HS-5 (cell line): ENCODE measurements around the gene DSEL.

ENCODE experiments used
- DNase-seq: peaks from one replicate; pipeline ENCODE4 v3.0.0-alpha.2; 2012; ENCODE audit warnings: low read depth

Gene DSEL

DNA sequence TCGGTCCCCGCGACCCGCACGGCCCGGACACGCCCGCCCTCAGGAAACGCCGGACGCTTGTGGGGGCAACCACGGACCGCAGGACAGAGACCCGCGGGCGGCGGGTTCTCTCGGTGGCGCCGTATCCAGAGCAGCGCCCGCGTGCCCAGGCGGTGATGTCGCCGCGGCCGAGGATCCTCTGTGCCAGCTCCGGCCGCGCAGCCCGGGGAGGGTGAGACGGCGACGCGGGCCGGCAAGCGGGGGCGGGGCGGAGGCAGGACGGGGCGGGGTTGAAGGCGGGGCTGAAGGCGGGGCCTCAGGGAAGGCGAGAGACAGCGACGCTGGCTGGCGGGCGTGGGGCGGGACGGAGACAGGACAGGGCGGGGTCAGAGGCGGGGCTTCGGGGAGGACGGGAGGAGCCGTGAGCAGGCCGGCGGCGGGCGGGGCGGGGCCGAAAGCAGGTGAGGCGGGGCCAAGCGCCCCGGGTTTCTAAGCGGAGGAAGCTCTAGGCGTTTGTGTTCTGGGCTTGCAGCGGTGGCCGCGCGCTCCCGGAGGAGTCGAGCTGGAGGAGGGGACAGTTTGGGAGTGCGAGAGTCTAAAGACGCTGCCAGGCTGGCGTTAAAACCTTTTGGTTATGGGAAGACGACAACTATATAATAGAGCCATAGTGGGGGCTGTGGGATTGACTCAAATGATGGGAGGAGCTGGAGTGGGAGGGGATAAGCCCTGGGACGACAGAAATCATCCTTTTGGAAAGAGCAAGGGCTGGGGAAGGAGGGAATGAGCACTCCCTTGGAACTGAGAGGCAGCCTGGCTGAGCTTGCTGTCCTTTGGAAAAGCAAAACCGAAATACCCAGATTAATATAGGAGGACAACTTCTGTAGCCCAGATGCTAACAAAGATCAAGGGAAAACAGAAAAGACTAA lies at the start of gene DSEL:
TSS of gene DSEL (minus strand) at position 182 of the 905 bp plus-strand sequence. CDS start 2,112 bp downstream, outside the sequence.
- DNase-seq, result peak; percentile 61

DNA sequence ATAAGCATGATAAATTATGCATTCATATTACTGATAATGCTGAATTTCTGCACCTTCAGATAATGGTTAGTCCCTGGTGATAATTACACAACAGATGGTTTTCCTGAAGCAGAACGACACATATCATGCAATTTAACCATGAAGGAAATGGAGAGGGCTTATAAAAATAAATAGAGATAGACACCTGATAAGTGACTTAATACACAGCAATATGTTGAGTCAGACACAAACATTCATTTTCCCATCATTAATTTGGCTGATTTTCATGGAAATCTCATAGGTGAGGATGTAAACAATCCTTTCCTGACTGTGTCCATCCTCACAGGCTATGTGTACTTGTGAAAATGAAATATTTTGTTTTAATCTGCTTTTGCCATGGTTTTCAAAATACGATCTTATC lies 36.9 kb upstream of the DSEL start:
- DNase-seq, result no peak

DNA sequence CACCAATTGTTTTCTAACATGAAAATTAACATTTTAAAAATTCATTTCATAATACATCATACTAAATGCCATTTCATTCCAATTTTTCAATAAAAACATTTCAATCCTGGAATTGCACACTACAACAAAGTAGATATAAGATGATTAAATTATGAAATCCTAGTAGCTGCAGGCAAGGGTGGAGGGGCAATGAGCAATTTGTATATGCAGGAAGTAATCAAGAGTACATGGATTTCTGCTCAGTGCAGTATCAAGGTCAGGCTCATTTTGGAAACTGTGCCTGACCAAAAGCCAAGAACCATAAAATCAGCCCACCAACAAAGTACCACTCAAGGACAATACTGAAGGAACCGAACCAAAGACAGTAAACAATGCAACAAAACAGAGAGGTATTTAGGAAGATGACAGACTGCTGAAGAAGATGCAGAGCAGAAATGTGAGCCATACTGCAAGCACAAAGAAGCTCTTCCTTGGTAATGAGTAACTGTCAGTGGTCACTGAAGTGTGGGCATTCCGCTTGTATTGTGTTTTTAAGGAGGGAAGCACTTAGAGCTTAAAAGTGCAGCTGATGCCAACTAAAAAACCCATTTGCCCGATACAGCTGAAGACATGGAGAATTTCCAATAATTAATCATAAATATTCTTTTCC lies 34.5 kb upstream of the DSEL start:
- DNase-seq, result no peak

DNA sequence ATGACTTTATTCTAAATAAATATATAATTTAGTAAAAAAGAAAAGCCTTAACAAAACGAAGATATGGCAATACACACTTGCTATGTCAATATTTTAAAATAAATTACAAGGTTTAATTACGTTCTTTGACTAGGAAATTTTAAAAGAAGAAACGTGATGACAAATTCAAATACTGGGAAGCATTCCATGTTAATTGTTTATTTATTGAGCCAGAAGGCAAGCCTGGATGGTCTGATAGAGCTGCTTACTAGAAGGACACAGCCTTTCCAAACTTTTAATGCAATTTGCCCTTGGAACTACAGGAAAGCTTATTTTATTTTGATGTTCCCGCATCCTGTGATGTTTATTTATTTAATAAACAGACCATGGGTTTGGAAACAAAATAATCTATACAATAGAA lies 33.4 kb upstream of the DSEL start:
- DNase-seq, result no peak

DNA sequence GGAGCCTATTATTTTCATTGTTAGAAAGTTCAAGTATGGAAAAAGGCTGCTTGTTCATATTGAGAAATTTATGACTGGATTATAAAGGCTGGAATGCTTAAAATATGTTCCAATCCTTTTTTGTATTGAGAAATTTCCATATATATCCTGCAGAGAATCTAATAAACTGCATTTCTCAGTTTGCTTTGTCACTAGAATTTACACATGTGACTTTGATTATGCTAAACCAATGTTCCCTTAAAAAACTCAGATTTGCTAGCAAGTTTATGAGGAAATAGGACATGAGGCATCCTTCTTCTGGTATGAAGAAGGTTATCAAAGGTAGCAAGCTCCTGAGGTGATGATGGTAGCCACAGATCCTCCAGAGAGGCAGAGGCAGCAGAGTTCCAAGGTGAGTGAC lies 29.2 kb upstream of the DSEL start:
- DNase-seq, result no peak

DNA sequence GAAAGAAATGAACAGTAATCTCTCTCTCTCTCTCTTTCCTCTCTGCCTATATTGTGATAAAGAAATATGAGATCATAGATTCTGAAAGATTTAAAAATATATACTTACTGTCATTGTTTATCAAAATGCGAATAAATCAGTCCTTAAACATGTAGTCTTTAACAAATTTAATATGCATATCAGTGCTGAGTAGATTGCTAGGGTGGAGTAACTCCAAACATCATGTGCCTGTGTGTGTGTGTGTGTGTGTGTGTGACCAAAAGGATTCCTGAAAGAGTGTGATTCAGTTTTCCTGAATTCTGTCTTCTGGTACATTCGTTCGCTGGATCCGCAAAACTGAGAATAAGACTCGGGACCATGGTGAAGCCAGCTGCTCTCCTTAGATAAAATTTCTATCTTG lies 24.0 kb upstream of the DSEL start:
- no peak for DNase-seq

DNA sequence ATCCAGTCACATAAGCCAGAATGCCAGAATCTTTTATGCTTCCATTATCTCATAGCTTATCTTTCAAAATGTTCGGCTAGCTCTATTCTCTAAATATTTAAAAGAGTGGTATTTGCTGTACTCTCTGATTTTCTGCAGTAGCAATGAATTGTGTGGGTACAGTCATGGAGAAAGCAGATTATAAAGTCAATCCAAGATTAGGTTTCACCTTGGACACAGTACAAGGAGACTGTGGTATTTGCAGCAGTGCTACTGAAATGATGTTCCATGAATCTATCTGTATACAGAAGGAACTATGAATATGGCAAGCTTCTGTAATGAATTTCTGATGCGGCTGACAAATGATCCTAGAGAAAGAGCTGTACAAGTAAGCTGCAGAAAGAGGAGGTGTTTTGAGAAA lies 15.4 kb upstream of the DSEL start:
- DNase-seq, result no peak

DNA sequence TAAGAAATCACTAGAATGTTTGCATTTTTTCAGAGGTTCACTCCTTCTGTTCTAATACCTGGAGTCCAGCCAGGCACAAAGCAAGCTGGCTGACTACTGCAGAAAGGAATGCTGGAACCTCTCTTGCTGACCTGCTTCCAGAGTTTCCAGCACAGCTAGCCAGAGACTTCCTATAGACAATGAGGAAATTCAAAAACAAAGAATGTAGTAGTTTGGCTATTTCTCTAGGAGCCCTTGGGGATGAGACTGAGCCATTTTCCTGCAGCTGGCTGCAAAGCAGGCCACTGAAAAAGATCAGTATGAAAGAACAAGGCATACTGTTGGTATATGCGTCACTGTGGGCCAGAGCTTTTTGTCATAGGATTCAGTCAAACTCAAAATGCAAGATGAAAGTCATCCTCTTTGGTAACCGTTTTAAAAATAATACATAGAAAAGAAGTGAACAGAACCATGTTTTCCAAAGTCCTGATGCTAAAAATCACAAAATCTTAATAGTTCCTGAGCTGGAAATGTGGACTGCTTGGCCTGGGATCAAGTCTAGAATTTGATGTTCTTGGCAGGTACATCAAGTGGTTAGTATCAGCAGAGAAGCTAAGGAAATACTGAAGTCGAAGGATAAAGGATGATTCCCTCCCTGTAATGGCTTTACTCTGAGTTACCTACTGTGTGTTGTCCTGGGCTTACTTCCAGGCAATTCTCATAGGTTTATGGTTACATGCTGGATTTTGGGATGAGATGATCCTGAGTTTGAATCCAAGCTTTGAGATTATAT lies 9.0 kb upstream of the DSEL start:
- DNase-seq, result peak; percentile 88

DNA sequence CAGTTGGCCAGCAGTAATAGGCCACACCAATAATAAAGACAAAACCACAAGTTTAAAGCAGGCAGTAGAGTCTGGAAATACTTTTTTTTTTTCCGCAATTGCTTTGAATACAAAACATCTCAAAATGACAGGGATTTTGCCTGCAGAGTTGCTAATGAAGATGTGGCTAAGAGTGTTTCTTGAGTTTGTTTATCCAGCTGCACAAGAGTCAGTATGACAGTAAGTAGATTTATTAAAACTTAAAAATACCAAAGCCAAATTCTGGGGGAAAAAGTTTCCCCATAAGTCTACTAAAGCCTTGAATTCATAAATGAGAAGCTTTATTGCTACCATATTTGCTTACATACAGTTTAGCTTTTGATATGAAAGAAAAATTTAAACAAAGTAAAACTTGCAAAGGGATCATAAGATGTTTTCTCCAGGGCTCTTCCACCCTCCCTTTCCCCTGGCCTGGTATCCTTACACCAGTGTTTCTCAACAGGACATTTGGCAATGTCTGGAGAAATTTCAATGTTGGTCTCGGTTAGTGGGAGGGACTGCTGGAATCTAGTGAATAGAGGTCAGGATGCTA lies 3.9 kb upstream of the DSEL start:
- no peak for DNase-seq

DNA sequence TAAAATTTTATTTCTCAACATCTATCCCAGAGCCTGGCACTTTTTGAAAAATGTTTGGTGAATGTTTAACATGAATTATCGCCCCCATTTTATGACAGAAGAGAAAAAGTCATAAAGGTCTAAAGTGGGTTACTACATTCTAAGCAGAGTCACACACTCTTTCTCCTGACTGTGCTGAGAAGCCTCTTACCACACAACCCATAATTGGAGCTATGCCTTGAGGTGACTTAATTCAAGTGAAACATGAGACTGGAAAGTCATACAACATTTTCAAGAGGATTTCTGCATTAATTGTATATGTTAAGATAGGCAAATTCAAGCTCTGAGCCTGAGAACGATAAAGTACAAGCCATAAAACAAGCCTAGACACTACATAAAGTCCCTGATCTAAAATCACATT lies 3.1 kb upstream of the DSEL start:
- DNase-seq, result no peak

DNA sequence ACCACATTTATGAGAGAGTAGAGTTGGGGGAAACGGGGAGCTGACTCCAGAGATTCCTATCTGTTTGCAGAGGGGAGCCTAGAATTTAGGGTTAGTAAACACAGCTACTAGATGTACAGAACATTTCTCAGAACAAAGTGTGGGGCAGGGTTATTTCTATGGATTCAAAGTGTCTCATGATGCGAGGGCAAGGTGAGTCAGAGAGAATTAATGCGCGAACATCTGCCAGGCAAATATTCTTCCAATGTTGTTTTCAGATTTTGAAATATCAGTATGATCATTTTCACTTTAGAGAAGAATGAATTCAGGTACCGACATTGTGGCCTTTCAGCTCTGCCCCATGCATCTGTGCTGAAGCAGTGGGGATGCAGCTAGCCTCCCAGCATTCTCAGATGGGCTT lies 2.0 kb upstream of the DSEL start:
- DNase-seq, result no peak

DNA sequence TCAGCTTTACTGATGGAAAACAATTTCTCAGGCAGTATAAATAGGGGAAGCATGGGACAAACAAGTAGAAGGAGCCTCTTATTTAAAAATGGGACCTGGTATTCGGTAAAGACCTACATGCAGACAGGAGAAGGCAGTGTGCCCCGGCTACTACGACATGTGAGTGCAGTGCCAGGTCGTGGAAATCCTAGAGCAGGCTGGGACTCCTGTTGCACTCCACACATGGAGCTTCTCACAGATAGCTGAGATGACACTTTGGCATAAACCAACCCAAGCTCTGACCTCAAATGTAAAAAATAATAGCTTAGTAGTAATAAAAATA lies 885 bp upstream of the DSEL start:
- no peak for DNase-seq

DNA sequence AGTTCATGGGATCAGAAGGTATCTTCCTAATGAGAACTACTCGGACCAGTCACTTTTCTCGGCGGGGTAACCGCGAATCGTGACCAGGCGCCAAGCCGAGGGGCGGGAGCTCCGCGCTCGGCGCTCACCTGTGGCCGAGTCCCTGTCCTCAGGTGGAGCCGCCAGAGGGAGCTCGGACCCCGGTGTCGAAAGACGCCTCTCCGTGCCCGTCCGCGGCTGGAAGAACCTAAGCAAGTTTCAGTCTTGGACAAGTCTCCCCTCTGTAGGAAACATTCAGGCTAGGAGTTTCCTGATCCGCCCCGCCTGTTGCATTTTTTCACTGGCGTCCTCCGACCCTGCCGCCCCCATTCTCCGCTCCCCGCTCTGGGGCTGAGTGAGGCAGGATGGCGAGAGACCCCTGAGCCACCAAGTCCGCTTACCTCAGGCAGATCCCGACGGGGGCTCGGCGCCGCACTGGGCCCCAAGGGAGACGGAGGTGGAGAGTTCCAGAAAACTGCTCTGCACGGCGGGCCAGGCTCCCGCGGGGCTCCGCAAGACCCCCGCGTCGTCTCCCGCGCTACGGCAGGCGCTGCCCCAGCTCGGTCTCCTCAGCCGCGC lies 480 bp downstream of the DSEL start:
- no peak for DNase-seq

DNA sequence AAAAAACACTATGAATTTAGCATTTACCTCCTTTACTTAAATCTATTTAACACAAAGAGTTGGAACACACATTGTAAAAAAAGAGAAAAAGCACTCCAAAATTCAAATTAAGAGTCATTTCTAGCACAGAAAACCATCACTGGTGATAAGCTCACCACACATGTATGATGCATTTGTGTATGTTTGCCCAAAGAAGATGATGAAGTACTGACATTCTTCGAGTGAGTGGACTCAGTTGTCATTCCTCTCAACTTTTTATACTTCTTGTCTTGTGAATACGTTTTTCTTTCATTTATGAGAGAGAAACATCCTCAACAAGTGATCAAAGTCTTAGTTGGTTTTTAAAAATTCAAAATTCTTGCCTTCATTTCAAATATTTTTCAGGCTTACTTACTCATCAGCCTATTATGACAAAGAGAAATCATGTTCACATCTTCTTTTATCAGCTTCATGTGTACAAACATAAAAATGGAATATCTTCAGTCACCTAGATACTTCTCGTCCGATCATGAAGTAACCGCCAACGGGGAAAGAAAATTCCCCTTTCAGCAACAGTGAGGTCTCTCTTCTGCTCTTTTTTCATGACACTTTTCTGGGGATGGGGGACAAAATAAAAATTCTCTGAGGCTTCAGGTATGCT lies 1.5 kb downstream of the DSEL start:
- DNase-seq, result no peak

DNA sequence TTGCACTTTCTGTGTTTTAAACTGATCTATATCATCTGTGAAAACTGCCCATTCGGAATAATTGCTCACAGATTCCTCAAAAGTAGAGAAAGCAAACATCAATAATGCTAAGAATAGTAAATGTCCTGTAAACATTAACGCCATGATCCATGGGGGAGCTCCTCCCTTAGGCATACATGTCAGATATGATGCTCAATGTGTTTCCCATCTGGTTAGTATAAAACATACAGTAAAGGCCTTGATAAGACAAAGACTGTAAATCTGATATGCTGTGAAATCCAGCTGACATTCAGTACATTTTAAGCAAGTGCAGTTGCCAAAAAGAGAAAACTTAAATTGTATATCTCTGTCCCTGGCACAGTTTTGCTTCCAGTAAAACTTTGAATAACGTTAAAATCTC lies 2.1 kb downstream of the DSEL start:
- DNase-seq, result no peak

DNA sequence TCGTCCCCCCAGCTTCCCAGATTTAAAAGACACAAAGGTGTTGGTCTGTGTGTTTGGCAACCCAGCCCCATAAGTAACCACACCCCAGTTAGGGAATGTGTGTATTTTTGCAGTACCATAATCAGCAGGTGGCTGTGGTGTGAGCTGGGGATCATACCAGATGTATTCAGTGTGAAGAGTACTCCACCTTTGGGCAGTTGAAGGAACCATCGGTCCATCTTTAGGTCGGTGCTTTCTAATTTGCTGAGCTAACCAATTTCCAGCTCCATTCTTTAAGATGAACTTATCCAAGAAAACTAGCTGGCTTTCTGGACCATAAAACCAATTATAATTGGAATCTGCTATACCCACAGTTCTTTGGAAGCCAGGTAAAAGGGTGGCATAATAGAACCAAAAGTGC lies 3.2 kb downstream of the DSEL start:
- no peak for DNase-seq

DNA sequence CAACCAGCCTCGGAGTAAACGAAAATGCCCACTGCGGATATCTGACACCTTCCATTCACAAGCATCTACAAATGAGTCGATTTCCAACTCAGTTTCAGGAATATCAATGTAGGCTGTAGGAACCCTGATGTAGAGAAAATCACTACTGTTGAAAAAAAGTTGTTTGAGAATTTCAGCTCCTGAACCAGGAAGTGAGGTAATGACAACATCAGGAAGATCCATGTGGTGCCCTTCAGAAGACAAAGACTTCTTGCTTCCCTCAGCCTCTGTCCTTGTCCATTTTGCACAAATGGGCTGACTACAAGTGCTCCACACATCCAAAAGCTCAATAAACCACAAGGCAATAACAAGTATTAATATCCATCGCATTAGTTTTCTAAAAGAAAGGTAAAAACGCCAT lies 4.7 kb downstream of the DSEL start:
- DNase-seq, result no peak

DNA sequence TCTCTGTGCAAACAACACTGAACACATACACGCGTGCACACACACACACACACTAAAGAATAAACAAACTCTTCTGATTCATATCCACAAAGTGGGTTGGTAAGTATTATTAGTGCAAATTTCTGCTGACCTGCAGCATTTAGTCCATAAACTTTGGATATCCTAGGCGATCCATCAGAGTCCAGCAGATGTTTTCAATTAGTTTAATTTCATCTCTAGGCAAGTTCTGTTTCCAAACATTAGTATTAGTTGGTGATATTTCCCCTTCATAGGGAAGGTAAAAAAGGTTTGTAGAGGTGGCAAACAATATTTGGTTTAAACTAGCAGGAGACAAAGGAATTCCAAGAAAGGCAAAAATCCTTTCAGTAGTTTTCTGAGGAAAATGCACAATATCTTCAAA lies 5.7 kb downstream of the DSEL start:
- no peak for DNase-seq

DNA sequence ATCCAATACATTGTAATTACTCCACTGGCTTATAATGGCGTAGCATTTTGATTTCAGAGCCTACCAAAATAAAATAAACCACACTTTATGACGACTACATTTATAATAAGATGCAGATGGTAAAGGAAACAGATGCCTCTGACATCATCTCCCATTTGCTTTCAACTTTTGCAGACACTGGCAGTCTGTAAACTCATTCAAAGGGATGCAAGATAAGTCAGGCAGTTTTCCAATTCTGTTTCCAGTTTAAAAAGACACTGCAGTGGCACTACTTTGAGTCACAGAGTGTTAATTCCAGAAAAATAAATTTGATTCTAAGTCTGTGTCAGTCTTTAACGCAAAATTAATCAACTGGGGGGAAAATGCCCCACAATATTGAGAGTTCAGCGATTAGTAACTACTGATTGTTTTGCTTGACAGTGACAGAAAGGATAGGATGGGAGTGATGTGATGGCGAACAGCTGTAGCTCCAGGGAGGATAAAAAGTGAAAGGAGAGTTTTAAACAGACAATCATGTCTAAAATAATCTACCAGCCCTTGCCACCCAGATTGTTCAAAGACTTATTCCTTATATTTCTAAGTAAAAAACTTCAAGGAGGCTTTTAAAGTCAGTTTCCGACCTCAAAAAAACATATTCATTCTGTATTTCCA lies 6.7 kb downstream of the DSEL start:
- DNase-seq, result no peak

DNA sequence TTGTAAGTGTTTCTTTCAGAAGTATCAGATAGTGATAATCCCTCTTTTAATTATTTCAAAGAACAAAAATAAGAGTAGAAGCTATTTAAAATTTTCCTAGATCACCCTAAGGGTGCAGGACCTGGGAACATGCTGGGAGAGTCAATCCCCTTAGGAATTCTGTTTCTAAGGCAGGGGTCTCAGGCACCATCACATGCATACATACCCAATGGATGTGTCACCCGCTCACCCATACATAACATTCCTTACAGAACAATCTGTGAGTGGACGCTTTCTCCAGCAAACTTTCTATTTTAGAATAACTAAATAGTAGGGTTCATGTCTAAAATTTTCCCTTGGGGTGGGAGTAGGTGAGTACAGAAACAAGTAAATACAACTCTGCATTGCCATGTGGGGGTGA lies 8.4 kb downstream of the DSEL start:
- no peak for DNase-seq

DNA sequence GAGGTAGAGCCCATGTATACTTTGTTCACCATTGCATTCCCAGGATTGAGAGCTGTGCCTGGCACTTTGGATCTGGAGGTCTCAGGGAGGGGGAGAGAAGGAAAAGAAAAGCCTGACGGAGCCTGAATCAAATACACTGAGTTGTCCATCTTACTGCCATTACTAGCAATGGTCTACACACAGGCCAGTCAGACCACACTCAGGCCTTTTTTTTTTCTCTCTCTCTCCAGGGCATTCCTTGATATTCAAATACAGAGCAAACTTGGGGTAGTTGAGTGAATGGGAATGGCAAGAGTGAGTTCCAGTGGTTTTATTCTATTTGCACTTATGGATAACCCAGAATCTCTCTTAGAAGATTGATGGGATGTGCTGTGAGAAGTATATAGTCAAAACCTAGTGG lies 11.8 kb downstream of the DSEL start:
- DNase-seq, result no peak
